SK-N-SH (cell line): ENCODE data around the gene BCL11A. TPM values are rescaled to one million over a fixed set of nuclear protein-coding genes. Genes with fewer than 3 reads are reported as not detected.

Experiments used
- CTCF ChIA-PET: fragments of 300-600, 350-600 bp; formaldehyde crosslinking; extraction: SDS; loops from one replicate; lab custom pipeline; 2021; lab: Yijun Ruan, JAX
- POLR2A ChIA-PET: fragments of 350-600 bp; sonication (Branson Sonifier 250); formaldehyde crosslinking; extraction: SDS; loops from one replicate; lab custom pipeline; 2020; ENCODE audit warnings: antibody characterized with exemption, inconsistent platforms; lab: Yijun Ruan, JAX
- DNase-seq: peaks from one replicate; pipeline ENCODE4 v3.0.0; 2012
- H2AFZ ChIP-seq: fragments of 200-600 bp; sonication (generic); 2 replicates; pipeline ENCODE4 v1.8.1; 2016; ENCODE audit warnings: antibody characterized with exemption, mild to moderate bottlenecking, low read depth
- H3F3A ChIP-seq: fragments of 200-600 bp; sonication (generic); replicated peaks from 2 replicates; pipeline ENCODE3; 2016; ENCODE audit warnings: antibody characterized with exemption, mild to moderate bottlenecking; ENCODE audit not compliant: insufficient read depth
- H3K27ac ChIP-seq, 2 experiments: fragments of 200-500 bp in 1 of 2; fragments of 200-600 bp in 1 of 2; sonication (Bioruptor generic) in 1 of 2; sonication (generic), shearing (Covaris generic) in 1 of 2; 2 replicates each; pipeline versions ENCODE4 v1.5.1 to v1.6.1; 2014 to 2016; ENCODE audit warnings: low read depth in 2 of 2, inconsistent platforms in 1 of 2, low read length in 1 of 2, mild to moderate bottlenecking in 1 of 2, mixed read lengths in 1 of 2
- H3K27me3 ChIP-seq: fragments of 200-600 bp; sonication (generic), shearing (Covaris generic); 2 replicates; pipeline ENCODE4 v1.6.1; 2016; ENCODE audit warnings: mixed run types; ENCODE audit not compliant: insufficient read depth
- H3K36me3 ChIP-seq, 2 experiments: fragments of 200-500 bp in 1 of 2; fragments of 200-600 bp in 1 of 2; sonication (Bioruptor generic) in 1 of 2; sonication (generic) in 1 of 2; replicated peaks in 1 of 2; 2 replicates each; pipeline versions ENCODE3 to v1.5.1; 2014 to 2016; ENCODE audit warnings: low read length in 1 of 2, mild to moderate bottlenecking in 1 of 2; ENCODE audit not compliant: insufficient read depth in 2 of 2, control insufficient read depth in 1 of 2
- H3K4me1 ChIP-seq, 2 experiments: fragments of 200-500 bp in 1 of 2; fragments of 200-600 bp in 1 of 2; sonication (Bioruptor generic) in 1 of 2; sonication (generic), shearing (Covaris generic) in 1 of 2; 2 replicates each; pipeline versions ENCODE4 v1.5.1 to v1.6.1; 2014 to 2016; ENCODE audit warnings: low read depth in 1 of 2, low read length in 1 of 2, mixed run types in 1 of 2; ENCODE audit not compliant: insufficient read depth in 2 of 2, control insufficient read depth in 1 of 2
- H3K4me2 ChIP-seq: fragments of 200-600 bp; sonication (generic), shearing (Covaris generic); 2 replicates; pipeline ENCODE4 v1.6.1; 2017; ENCODE audit warnings: mixed run types
- H3K4me3 ChIP-seq, 2 experiments: fragments of 200-500 bp in 1 of 2; fragments of 200-600 bp in 1 of 2; sonication (Bioruptor generic) in 1 of 2; sonication (generic), shearing (Covaris generic) in 1 of 2; 2 replicates each; pipeline versions ENCODE4 v1.5.1 to v1.8.1; 2014 to 2016; ENCODE audit warnings: low read depth in 2 of 2, inconsistent platforms in 1 of 2, low read length in 1 of 2, mild to moderate bottlenecking in 1 of 2, mixed read lengths in 1 of 2, moderate library complexity in 1 of 2
- H3K79me2 ChIP-seq: fragments of 200-600 bp; sonication (generic); 2 replicates; pipeline ENCODE4 v1.8.1; 2017; ENCODE audit warnings: mild to moderate bottlenecking; ENCODE audit not compliant: insufficient read depth
- H3K9ac ChIP-seq: fragments of 200-600 bp; sonication (generic); 2 replicates; pipeline ENCODE4 v1.6.1; 2017; ENCODE audit warnings: mixed run types
- H3K9me2 ChIP-seq: fragments of 200-600 bp; sonication (generic); 2 replicates; pipeline ENCODE4 v1.6.1; 2017; ENCODE audit warnings: mixed run types
- H3K9me3 ChIP-seq: fragments of 200-600 bp; sonication (generic); 2 replicates; pipeline ENCODE4 v1.6.1; 2017; ENCODE audit warnings: mixed run types, mild to moderate bottlenecking, moderate library complexity
- H4K20me1 ChIP-seq: fragments of 200-600 bp; sonication (generic); 2 replicates; pipeline ENCODE4 v1.6.1; 2017; ENCODE audit warnings: mild to moderate bottlenecking, mixed run types; ENCODE audit not compliant: insufficient read depth
- CHD2 ChIP-seq: fragments of 150-350 bp; IDR thresholded peaks from 2 replicates; pipeline ENCODE4 v1.6.1; 2018; ENCODE audit warnings: low read length; ENCODE audit not compliant: partially characterized antibody
- ELF1 ChIP-seq: IDR thresholded peaks from 2 replicates; pipeline ENCODE4 v1.4.0; 2012
- EP300 ChIP-seq, 2 experiments: IDR thresholded peaks; 2 replicates each; pipeline versions ENCODE4 v1.4.0 to v1.6.1; 2012; ENCODE audit warnings: borderline replicate concordance in 1 of 2, low read depth in 1 of 2, low read length in 1 of 2
- FOSL2 ChIP-seq: IDR thresholded peaks from 2 replicates; pipeline ENCODE4 v1.4.0; 2012; ENCODE audit warnings: low read depth, mild to moderate bottlenecking, moderate library complexity, borderline replicate concordance
- FOXJ3 ChIP-seq: sonication (generic); formaldehyde crosslinking; IDR thresholded peaks from 2 replicates; pipeline ENCODE4 v1.5.1; 2020; ENCODE audit warnings: mild to moderate bottlenecking, missing genetic modification reagents
- GABPA ChIP-seq: IDR thresholded peaks from 2 replicates; pipeline ENCODE4 v1.4.0; 2012; ENCODE audit warnings: low read depth, mild to moderate bottlenecking
- IRF3 ChIP-seq: fragments of 150-350 bp; IDR thresholded peaks from 2 replicates; pipeline ENCODE4 v1.6.1; 2016; ENCODE audit warnings: mild to moderate bottlenecking, low read depth, low read length
- JUND ChIP-seq: IDR thresholded peaks from 2 replicates; pipeline ENCODE4 v1.4.0; 2012
- MAX ChIP-seq: IDR thresholded peaks from 2 replicates; pipeline ENCODE4 v1.4.0; 2012; ENCODE audit warnings: low read depth
- NRF1 ChIP-seq: IDR thresholded peaks from 2 replicates; pipeline ENCODE4 v1.6.1; 2012; ENCODE audit warnings: low read depth, mild to moderate bottlenecking, low read length
- POLR2AphosphoS5 ChIP-seq: IDR thresholded peaks from 2 replicates; pipeline ENCODE4 v1.6.1; 2012; ENCODE audit warnings: low read depth, low read length
- RCOR1 ChIP-seq: fragments of 150-350 bp; IDR thresholded peaks from 2 replicates; pipeline ENCODE4 v1.6.1; 2017; ENCODE audit warnings: antibody characterized with exemption, low read length
- SIN3A ChIP-seq: IDR thresholded peaks from 2 replicates; pipeline ENCODE4 v1.6.1; 2012; ENCODE audit warnings: low read depth, mild to moderate bottlenecking, low read length, moderate library complexity, borderline replicate concordance
- TAF1 ChIP-seq: IDR thresholded peaks from 2 replicates; pipeline ENCODE4 v1.6.1; 2012; ENCODE audit warnings: low read depth, mild to moderate bottlenecking, low read length, moderate library complexity, borderline replicate concordance
- TEAD4 ChIP-seq: IDR thresholded peaks from 2 replicates; pipeline ENCODE4 v1.4.0; 2012; ENCODE audit warnings: mild to moderate bottlenecking, borderline replicate concordance; ENCODE audit not compliant: insufficient read depth
- YY1 ChIP-seq: IDR thresholded peaks from 2 replicates; pipeline ENCODE4 v1.4.0; 2012; ENCODE audit warnings: low read depth, mild to moderate bottlenecking
- ZBTB33 ChIP-seq: IDR thresholded peaks from 2 replicates; pipeline ENCODE4 v1.4.0; 2012; ENCODE audit warnings: low read depth, borderline replicate concordance
- WGBS: methylation state at CpG from one replicate; pipeline ENCODE4 v1.1.6; 2017; ENCODE audit warnings: low lambda C conversion rate; 5-methylcytosine and 5-hydroxymethylcytosine counted together
- polyA plus RNA-seq, 3 experiments: library from polyadenylated mRNA; depleted of rRNA; stranded (reverse); fragments of >200 nt; gene quantifications; 2 replicates each; pipeline ENCODE4 v1.2.3, GENCODE V29; 2012
- TF ChIP-seq, protein P1 (sequence below): IDR thresholded peaks from 2 replicates; pipeline ENCODE4 v1.4.0; 2012; ENCODE audit warnings: low read depth, borderline replicate concordance

The BCL11A gene
- polyA plus RNA-seq, 1 of the 3 experiments (the other 2 are of a cell fraction) = 1.9 TPM

GRCh38 chr2:60548845-60549237 is 4.6 kb downstream of the BCL11A start:
- Histone ChIP-seq H3K36me3 (peaks cover 4 to 15% of the 10 kb centered on the region in 2 experiments), H3F3A (peaks cover 6% of the 10 kb centered on the region), H4K20me1 (no peaks in the 10 kb centered on the region), H3K79me2 (peaks cover 55% of the 10 kb centered on the region), H3K9me3 (no peaks in the 10 kb centered on the region), H2AFZ (peak overlapping the region; percentile 86), H3K27ac (no peak overlapping the region), H3K9me2 (no peaks in the 10 kb centered on the region), H3K4me2 (peak overlapping the region; percentile 96), H3K9ac (peak overlapping the region; percentile 86; the same call in 1 of the 2 replicates), H3K27me3 (no peaks in the 10 kb centered on the region), H3K4me3 (peak overlapping the region; percentile 75 to 98; a peak in 3 of 4 replicates), H3K4me1 (peaks cover 0 to 21% of the 10 kb centered on the region in 2 experiments; a peak in 1 of 4 replicates)
- POLR2A ChIA-PET = no interaction called here
- TF ChIP-seq GABPA = no peak
- no peak for TF ChIP-seq CHD2
- TF ChIP-seq EP300 (IDR thresholded peaks at IDR 0.05; ENCODE audit: borderline replicate concordance in 1 of 2, low read depth in 1 of 2, low read length in 1 of 2) = no peak
- no peak for TF ChIP-seq NRF1
- TF ChIP-seq POLR2AphosphoS5 = no peak
- TF ChIP-seq TEAD4 = no peak
- TF ChIP-seq TAF1 = no peak
- TF ChIP-seq IRF3 = no peak
- TF ChIP-seq SIN3A = no peak
- TF ChIP-seq, protein P1, sequence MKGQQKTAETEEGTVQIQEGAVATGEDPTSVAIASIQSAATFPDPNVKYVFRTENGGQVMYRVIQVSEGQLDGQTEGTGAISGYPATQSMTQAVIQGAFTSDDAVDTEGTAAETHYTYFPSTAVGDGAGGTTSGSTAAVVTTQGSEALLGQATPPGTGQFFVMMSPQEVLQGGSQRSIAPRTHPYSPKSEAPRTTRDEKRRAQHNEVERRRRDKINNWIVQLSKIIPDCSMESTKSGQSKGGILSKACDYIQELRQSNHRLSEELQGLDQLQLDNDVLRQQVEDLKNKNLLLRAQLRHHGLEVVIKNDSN = no peak
- no peak for TF ChIP-seq MAX
- TF ChIP-seq RCOR1 = no peak
- TF ChIP-seq FOXJ3 (CRISPR knock-in tag) = no peak
- no peak for TF ChIP-seq ELF1
- no peak for TF ChIP-seq YY1
- TF ChIP-seq FOSL2 = no peak
- CTCF ChIA-PET = interaction anchor here (0.7 to 4.1 kb wide), 7 partner anchors 8 to 1523 kb away, joined by 3 to 24 read pairs (median 10); no protein-coding TSS in a partner anchor
- DNase-seq = no peak
- WGBS = 88% methylated on average over 9 of the region's 9 CpGs

DNA sequence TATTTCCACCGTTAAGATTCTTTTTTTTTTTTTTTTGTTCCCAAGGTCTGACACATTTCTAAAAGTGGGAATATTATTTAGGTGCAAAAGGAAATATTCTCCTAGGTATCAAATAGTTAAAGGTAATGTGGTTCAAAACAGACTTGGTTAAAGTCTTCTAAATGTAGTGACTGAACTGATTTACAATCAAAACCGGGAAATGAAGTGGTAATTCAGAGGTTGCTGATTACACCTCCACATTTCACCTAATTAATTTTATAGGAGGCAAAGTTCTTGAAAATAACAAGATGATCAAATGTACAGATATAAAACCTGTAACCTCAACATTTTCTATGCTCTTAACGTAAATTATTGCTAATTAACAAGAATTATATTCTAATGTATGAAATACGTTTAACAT is 5.1 kb downstream of the BCL11A start:
- no peaks in the 10 kb centered on the region for H3K9me3 ChIP-seq
- no peaks in the 10 kb centered on the region for H4K20me1 ChIP-seq
- no peak overlapping the region for H3K4me2 ChIP-seq
- TF ChIP-seq ZBTB33 (no peak), JUND (no peak)
- CTCF ChIA-PET = interaction anchor here (0.7 to 2.1 kb wide), 2 partner anchors 20 to 198 kb away, joined by 3 to 9 read pairs; no protein-coding TSS in a partner anchor
- DNase-seq = no peak
- 83% methylated on average over 4 of the region's 4 CpGs for WGBS
- H3K27ac ChIP-seq = no peak overlapping the region
- peaks cover 4 to 16% of the 10 kb centered on the region in 2 experiments for H3K36me3 ChIP-seq
- H3K9ac ChIP-seq = no peak overlapping the region
- H3K9me2 ChIP-seq = no peaks in the 10 kb centered on the region
- peaks cover 6% of the 10 kb centered on the region for H3F3A ChIP-seq
- H3K4me3 ChIP-seq = no peak overlapping the region
- POLR2A ChIA-PET = no interaction called here
- no peak overlapping the region for H2AFZ ChIP-seq
- H3K79me2 ChIP-seq = peaks cover 55% of the 10 kb centered on the region
- no peaks in the 10 kb centered on the region for H3K27me3 ChIP-seq
- H3K4me1 ChIP-seq = peaks cover 0 to 21% of the 10 kb centered on the region in 2 experiments; a peak in 1 of 4 replicates
